Daoy (cell line): Measurements from ENCODE around the gene SFTPA1. TPM values are rescaled to one million over a fixed set of nuclear protein-coding genes. Genes with fewer than 3 reads are reported as not detected.
"Not testable (repeated sequence)": the region's sequence is repeated elsewhere in the genome, so short reads cannot be mapped to it uniquely, and the experiment has no call there.

Experiments used
- DNase-seq: peaks from one replicate; pipeline ENCODE4 v3.0.0-alpha.2; 2015; ENCODE audit warnings: low read depth
- total RNA-seq: library from RNA; depleted of rRNA; stranded (reverse); fragments of >200 nt; shearing (Covaris generic); gene quantifications from 2 replicates; pipeline ENCODE4 v1.2.3, GENCODE V29; 2014; rRNA removed

Gene SFTPA1
- not detected in 2 replicates for total RNA-seq

DNA sequence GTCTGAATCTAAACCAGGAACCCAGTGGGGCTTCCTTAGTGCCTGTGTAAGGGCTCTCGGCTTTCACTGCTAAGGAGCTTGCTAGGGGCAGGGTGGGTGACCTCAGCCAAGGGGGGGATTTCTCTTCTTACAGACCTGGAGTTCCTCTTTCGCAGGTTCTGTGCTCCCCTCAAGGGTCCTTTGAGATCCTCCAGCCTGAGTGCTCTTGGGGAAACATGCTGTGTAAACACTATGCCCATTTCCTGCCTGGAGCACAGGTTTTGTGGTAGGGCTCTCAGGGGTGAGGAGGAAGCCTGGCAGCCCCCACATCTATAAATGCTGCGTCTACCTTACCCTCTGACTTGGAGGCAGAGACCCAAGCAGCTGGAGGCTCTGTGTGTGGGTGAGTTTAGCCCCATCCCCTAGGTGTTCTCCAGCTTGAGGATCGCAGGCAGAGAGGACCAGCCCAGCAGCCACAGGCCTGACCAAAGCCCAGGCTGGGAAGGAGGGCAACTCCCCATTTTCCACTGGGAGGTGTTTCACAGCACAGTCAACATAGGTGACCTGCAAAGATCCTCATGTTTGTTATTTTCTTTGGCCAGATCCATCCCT lies at the start of gene SFTPA1:
SFTPA1 (plus strand) TSS at position 339 of the 591 bp plus-strand sequence. CDS start 887 bp downstream, outside the sequence.
- no peak for DNase-seq

DNA sequence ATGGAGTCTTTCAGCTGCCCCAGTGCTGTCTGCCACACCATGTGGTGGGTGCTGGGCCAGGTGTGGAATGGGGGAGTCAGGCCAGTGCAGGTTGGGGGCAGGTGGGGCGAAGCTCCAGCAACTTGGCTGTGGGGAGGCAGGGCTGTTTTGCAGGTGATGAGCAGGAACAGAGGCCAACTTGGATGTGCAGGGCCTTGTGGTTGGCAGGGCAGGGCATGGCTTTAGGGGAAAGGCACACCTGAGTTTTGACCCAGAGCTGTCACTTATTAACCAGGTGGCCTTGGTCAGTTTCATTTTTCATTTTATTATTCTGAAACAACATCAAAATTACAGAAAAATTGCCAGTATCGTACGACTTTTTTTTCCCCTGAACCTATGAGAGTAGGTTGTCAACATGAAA lies 49.5 kb upstream of the SFTPA1 start:
- no peak for DNase-seq

DNA sequence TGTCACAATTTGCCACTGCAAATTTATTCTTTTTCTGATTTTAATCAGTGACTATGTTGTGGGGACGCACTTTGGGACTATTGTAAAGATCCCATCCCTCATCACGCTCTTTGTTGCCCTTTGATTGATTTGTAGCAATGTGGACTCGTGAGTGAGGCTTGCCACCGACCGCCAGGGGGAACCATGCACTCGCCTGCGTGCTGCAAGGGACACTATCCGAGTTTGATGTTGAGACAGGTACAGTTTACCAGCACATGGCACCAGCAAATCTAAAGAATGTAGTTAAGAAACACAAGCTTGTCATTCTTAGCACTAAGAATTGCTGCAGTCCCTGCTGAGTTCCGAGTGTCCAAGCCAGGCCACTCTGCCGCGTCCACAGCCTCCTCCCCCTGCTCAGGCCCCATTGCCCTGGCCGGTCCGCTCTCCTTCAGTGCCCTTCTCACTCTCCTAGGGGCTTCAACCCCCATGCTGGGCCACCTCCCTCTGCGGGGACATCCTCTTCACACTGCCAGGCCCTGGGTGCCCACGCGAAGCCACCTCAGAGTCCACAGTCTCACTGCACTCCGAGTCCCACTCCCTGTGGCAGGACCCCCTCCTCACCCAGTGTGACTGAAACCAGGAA lies 48.5 kb upstream of the SFTPA1 start:
- peak; percentile 56 for DNase-seq

DNA sequence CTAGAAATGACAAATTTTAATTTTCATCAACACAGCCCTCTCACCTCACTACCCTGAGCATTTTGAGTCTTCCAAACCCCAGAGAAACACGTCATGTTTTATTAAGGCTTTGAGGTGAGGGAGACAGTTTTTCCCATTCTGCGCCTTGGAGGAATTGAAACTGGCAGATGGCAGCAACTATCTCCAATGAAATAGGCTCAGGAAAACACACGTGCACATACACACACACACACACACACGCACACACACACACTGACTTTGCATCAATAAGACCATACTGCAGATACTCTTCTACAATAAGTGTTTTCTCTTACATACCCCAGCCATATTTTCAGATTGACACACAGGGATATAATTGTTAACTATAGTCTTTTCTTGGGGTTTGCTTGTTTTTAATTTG lies 47.3 kb upstream of the SFTPA1 start:
- no peak for DNase-seq

DNA sequence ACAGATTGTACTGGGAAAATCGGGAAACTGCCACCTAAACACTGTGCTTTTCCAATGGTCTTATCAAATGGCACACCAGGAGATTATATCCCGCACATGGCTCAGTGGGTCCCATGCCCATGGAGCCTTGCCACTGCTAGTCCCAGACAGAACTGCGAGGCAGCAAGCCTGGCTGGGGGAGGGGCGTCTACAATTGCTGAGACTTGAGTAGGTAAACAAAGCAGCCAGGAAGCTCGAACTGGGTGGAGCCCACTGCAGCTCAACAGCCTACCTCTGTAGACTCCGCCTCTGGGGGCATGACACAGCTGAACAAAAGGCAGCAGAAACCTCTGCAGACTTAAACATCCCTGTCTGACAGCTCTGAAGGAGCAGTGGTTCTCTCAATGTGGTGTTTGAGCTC lies 40.1 kb upstream of the SFTPA1 start:
- not testable (repeated sequence) for DNase-seq

DNA sequence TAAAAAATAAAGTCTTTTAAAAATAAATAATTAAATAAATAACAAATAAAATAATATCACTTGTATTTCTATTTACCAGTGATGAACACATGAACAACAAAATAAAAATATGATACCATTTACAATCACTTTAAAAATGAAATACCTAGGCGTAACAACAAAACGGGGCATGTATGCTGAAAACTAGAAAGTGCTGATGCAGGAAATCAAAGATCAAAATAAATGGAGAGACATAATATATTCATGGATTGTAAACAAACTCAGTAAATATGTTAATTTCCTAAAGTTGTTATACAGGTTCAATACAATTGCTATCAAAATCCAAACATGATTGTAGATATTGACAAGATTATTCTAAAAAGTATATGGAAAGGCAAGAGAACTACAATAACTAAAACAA lies 31.4 kb upstream of the SFTPA1 start:
- DNase-seq = no peak

DNA sequence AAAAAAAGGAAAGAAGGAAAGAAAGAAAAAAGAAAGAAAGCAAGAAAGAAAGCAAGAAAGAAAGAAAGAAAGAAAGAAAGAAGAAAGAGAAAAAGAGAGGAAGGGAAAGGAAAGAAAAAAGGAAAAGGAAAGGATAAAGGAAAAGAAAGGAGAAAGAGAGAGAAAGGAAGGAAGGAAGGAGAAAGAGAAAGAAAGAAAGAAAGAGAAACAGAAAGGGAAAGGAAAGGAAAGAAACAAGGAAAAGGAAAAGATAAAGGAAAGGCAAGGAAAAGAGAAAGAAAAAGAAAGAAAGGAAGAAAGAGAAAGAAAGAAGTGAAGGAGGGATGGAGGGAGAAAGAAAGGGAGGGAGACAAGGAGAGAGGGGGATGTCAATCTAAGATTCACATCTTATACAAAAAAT lies 29.7 kb upstream of the SFTPA1 start:
- DNase-seq = no peak

DNA sequence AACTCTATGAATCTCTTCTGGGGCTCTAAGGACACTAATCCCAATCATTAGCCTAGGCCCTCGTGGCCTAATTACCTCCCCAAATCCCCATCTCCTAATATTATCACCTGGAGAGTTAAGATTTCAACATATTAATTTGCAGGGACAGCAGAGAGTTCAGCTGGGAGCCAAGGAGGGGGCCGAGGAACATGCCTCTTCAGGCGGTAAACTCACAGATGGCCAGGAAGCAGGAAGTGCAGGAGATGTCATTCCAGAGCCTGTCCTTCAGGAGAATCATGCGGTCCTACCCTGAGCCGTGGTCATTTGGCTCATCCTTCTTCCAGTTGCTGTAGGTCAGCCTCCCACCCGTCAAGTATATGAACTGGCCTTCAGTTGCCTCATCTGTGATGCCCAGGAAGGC lies 28.6 kb upstream of the SFTPA1 start:
- DNase-seq = no peak

DNA sequence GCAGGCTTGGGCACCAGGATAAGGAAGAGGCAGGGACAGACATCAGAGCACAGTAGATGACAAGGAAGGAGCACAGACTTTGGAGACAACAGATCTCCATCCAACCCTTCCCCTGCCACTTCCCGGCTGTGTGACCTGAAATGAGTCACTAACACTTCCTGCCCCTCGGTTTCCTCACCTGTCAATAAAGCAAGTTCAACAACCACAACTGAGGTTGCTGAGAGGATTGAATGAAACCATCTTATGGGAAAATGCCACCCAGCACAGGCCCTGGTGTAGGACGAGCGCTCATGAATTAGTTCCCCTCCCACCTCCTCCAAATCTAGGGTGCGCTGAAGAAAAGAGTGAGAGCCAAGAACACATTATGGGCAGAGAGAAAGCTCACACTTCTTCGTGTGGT lies 27.8 kb upstream of the SFTPA1 start:
- not testable (repeated sequence) for DNase-seq

DNA sequence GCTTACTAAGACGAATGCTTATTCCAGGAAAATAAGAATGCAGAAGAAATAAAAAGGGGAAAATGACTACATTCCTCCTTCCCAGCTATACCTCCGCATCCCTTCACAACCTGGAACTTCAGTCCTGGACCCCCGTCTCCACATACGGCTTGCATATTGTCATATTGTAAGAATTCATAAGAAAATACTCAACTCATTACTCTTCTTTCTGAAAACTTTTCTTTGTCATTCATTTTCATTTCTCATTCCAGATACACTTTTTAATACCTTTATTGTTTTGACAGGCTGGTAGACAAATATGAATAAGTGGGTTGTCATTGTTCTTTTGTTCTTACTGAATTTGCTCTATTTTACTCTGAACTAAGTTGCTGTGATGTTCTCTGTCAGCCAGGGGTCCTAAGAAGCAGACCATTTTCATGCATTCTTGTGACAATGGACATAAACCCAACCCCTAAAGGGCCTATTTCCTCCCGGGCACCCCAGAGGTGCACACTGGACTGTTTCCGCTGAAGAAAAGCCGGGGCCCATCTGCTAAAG lies 27.2 kb upstream of the SFTPA1 start:
- DNase-seq = no peak

DNA sequence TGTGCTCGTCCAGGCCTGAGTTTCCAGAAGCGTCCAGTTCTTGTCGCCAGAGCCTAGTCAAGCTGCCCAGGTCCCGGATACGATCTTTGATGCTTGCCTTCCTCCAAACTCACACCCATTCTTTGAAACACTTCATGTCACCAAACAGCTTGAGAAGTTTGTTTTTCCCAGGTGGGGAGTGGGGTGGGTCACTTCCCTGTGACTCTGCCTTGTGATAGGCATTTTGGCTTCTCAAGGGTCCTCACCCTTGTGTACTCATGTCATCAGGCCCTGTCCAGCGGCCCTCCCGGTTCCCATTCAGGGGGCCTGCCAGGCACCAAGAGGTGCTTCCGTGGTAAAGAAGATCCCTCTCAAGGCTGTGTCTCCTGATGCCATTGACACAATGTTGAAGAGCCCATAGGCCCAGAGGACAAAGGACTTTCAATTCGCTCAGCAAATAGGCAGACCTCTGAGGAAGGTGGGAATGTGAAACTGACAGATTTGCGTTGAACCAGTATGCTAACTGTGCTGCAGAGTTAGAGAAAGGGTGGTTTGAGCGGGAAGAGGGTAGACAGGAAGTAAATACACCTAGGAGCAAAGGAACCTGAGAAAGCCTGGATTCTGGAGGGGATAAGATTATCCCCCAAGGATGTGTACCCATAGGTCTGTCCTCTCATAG lies 24.7 kb upstream of the SFTPA1 start:
- no peak for DNase-seq

DNA sequence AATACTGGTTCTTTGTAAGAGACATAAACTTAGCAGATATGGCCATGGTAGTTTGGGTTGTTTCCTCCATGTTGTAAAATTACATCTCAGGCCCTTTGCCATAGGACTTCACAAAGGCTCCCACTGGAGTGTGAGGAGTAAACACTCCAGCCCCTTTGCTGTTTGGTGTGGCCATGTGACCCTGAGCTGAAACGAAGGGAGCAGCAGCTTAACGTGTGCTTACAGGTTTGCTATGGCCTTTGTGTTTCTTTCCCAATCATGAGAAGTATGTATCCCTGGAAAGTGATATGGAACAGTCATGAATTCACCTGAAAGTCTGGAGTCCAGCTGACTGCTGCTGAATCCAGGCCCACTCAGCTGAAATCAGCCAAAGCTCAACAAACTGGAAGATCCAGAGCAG lies 23.8 kb upstream of the SFTPA1 start:
- no peak for DNase-seq

DNA sequence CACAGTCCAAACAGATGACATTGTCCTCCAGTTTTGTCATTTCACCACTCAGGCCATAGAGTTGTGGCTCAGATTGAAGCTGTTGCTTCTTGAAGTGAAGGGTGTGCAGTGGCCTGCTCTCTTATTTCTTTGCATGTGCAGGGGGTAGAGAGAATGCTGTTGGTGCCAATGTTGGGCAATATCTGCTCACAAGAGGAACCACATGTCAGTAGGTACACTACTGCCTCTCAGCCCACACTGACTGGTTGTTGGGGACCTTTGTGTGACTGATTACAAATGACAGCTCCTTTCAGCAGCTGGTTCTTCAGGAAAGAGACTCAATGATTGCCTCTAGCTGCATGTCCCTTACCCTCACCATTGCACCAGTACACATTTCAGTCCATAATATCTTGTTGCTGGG lies 21.9 kb upstream of the SFTPA1 start:
- DNase-seq = no peak

DNA sequence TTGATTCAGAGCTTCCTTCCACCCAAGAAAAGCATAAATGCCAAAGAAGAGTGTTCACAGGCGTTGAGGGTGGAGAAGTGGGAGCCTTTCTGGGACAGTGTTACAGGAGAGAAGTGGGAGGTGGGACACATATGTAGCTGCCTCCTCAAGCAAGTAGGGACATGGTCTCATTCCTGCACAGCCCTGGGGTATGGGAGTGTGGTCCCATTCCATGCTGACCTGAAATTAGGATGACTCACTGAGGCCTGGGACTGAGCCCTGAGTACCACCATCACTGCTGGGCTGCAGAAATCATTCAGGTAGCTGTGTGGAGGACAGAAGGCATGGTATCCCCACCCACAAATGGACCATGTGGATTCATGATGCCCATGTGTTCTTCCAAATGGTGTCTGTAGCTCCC lies 17.4 kb upstream of the SFTPA1 start:
- no peak for DNase-seq

DNA sequence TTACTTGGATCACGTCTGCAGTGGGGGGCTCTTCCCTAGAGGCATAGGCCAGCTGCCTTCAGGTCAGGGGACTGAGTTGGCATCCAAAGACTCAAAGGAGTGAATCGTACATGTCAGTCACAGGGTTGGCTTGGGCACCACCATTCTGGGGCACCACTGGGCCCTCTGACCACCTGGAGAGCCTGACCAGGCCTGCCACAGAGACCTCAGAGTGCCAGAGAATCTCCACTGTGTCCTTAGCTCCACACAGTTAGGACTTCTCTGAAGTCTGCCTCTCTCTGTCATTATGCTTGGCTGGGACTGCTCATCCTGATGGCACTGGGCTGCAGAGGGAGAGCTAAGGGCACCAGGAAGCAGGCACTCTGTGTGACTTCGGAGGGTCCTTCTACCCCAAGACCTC lies 16.2 kb upstream of the SFTPA1 start:
- DNase-seq = not testable (repeated sequence)

DNA sequence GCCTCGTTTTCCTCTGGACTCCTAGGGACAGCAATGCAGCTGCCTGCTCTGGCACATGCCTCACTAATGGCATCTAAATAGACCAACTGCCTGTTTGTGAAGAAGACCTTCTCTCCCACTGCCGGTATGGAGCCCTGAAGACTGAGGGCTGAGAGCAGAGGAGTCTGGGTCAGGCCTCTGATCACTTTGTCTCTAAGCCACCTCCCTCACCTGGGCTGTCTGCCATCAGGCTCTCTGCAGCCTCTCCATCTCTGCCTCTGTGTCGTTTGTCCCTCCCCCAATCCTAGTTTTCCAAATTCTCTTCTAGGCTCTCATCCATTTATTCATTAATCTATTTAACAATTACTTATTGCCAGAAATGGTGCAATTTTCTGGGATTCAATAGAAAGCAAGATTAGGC lies 15.2 kb upstream of the SFTPA1 start:
- DNase-seq = no peak

DNA sequence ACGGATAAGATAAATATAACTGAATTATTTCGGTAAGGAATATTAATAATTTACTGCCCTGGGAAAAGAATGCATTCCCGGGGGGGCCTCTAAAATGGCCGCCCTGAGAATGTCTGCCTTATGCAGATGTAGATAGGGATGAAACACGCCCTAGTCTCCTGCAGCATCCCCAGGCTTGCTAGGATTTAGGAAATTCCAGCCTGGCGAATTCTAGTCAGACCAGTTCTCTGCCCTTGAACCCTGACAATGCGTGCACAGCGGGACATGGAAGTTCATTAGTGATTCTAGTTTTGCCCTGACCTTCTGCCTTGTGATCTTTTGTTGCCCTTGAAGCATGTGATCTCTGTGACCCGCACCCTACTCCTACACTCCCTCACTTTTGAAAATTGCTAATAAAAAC lies 11.1 kb upstream of the SFTPA1 start:
- DNase-seq = not testable (repeated sequence)

DNA sequence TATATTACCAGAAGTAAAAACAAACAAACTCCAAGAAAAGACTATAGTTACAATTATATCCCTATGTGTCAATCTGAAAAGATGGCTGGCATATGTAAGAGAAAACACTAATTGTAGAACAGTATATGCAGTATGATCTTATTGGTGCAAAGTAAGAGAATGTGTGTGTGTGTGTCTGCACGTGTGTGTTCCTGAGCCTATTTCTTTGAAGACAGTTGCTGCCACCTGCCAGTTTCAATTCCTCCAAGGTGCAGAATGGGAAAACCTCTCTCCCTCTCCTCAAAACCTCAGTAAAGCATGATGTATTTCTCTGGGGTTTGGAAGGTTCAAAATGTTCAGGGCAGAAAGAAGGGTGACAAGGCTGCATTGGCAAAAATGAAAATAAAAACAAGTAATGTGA lies 8.8 kb upstream of the SFTPA1 start:
- no peak for DNase-seq

DNA sequence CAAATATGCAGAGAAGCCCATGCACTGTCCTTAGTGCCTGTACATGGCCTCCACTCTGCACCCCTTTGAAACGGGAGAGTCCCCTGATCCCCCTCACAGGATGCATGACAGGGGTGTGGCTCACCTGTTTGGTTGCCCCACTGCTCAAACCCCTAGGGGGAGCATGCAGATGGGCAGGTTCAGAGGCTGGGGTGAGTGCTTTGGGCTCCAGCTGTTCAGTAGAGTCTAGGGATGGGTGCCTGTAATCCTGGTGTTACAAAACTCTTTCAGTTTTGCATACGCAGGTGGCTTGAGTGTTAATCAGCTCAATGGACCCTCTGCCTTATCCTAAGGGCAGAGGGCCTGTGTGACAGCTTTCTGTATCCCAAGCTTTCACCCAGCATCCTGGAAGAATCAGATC lies 7.8 kb upstream of the SFTPA1 start:
- no peak for DNase-seq

DNA sequence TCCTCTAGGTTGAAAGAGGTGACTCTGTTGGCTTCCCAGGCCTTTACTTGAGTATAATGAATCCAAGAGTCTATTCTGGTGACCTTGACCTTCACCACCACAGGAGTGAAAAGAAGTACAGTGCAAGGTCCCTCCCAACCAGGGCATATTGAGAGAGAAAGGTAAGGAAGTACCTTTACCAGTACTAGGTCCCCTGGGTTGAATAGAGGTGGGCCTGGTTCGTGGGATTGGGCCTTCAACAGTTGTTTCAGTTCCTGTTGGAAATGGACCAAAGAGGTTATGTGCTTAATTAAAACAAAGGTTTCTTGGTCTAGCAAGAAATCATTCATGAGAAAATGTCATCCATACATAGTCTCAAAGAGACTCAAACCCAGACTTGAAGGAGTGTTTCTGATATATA lies 6.4 kb upstream of the SFTPA1 start:
- no peak for DNase-seq

DNA sequence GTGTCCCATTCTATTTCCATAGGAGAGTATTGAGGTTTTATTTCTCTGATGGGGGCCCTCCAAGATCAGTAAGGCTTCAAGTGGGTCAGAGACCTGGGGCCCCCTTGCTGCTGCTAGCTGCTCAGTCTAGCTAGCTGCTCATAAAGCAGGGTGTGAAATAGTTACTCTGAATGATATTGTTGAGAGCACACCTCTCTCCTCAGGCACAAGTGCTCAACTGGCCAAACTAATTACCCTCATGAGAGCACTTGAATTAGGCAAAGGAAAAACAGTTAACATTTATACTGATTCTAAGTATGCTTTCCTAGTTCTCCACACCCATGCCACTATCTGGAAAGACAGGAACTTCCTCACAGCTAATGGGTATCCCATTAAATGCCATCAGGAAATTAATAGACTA lies 5.4 kb upstream of the SFTPA1 start:
- no peak for DNase-seq

DNA sequence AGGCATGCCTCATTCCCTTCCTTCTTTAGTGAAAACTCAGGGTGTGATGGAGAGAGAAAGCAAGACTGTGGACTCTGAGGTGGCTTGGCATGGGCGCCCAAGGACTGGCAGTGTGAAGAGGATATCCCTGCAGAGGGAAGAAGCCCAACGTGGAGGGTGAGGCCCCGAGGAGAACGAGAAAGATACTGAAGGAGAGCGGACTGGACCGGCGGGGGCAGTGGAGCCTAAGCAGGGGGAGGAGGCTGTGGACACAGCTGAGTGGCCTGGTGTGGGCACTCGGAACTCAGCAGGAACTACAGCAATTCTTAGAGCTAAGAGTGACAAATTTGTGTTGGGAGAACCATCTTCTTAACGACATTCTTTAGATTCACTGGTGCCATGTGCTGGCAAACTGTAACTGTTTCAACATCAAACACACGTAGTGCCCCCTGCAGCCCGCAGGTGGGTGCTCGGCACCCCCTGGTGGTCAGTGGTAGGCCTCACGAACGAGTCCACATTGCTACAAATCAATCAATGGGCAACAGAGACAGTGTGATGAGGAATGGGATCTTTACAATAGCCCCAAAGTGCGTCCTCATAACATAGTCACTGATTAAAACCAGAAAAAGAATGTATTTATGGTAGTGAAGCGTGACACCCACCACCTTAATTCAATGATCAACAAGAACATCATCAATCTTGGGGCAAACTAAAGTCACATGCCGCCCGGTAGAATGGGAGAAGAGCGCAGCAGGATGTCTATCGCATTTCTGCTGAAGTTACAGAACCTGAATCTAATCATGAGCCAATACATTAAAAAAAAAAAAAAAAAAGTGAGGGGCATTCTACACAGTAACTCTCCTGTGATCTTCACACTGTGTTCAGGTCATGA lies 2.0 kb upstream of the SFTPA1 start:
- DNase-seq = peak; percentile 16
